EL (cell line): ENCODE measurements around the gene NFIC.
"Not testable (repeated sequence)": the region's sequence is repeated elsewhere in the genome, so short reads cannot be mapped to it uniquely, and the experiment has no call there.

ENCODE experiments used
- DNase-seq: peaks from one replicate; pipeline ENCODE4 v3.0.0-alpha.2; 2016

NFIC gene

DNA sequence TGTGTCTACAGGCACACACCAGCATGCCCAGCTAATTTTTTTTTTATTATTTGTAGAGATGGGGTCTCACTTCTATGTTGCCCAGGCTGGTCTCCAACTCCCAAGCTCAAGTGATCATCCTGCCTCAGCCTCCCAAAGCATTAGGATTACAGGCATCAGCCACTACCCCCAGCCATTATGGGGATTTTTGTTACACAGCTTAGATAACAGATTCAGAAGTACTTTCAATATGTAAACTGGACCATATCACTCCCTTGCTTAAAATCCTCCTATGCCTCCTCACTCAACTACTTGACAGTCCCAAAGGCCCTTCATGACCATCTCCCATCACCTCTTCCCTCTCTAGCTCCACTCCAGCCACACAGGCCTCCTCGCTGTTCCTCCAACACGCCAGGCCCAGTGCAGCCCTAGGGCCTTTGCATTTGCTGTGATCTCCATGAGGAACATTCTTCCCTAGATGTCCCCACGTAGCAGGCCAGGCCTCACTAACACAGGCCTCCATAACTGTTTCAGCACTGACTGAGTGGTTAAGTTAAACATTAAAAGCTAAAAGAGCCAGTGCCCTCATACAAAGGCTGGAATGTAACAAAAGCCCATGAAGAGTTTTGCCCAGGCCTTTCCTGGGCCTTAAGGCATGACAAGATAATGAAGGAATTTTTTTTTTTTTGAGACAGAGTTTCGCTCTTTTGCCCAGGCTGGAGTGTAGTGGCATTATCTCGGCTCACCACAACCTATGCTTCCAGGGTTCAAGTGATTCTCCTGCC is 131.6 kb downstream of the NFIC start:
- no peak for DNase-seq

DNA sequence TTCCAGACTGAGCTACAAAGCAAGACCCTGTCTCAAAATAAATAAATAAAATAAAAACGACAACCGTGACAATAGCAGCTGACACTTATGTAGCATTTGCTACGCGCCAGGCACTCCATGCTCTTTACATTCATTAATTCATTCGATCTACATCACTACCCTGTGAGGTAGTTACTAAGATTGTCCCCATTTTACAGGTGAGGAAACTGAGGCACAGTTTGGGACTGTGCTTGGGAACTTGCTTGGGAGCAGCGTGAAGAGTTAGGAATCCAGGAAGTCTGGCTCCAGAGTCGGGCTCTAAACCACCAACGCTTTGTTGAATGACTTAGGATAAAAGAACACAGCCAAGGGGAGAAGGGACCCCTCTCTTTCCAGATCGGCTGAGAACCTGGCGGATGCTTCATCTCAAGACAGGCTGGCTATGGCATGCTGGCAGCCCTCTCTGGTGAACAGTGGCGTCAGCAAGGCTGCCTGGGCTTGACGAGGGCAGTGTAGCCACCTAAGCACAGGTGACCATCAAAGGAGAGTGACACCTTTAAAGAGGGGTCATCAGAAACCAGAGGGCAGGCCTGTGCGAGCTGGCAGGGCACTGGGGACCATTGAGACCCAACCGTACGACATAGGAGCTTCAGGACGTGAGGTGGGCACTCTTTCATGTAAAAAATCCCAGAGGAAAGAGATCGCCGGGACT is 133.5 kb downstream of the NFIC start:
- DNase-seq, result no peak

DNA sequence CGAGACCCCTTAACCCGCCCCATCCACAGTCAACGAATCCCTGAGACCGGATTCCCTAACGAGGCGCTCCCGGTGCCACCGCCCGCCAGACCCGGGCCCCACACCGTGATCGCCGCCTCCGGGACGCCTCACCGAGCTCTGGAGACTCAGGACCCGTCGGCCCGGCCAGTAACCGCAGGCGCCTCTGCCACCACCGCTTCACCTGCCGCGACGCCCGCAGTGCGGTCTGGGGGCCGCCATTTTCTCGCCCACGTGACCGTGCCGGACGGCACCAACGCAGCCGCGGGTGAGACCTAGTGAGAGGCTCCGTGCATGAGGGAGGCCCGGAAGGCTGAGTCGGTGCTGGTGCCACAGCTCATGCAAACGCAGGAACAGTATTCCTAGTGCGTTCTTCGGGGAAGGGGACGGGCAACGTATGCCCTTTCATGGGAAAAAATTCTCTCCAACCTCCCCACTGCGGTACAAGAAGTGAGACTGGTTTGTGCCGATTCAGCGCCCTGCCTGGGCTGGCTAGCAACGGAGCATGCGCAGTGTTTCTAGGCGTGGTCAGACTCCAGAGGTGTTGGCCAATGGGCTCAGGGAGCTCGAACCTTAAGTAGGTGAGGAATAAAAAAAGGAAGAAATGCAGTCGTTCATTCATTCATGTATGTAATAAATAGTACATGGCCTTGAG is 134.2 kb downstream of the NFIC start, which contains the start of gene DOHH:
DOHH (minus strand) TSS at position 246 of the 673 bp plus-strand sequence. CDS start 3,860 bp downstream, outside the sequence.
- DNase-seq, result peak; percentile 96

DNA sequence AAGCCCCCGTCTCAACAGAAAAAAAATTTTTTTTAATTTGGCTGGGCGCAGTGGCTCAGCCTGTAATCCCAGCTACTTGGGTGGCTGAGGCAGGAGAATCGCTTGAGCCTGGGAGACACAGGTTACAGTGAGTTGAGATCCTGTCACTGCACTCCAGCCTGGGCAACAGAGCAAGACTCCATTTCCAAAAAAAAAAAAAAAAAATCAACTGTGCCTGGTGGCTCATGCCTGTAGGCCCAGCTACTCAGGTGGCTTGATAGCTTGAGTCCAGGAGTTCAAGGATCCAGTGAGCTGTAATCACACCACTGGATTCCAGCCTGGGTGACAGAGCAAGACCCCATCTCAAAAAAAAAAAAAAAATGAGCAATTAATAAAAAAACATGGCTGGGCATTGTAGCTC is 135.4 kb downstream of the NFIC start:
- DNase-seq, result no peak

DNA sequence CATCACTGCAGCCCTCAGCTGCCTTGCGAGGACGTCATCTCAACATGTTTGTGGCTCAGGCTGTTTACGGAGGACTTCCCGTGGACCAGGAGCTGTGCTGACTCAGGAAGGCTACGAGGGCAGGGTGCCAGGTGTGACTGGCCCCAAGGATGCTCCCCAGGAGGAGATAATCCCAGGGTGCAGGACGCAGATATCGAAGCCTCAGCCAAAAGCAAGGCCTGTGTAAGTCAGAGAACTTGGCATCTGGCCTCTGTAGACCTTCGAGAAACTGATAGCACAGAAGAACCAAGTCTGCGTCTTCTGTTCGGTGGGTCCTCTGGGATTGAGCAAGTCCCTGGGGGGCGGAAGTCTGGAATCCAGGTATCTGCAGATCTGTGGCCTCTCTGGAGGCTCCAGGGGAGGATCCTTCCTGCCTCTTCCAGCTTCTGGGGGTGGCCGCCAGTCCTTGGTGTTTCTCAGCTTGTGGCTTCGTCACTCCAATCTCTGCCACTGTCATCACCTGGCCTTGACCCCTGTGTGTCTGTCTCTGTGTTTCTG is 136.7 kb downstream of the NFIC start:
- DNase-seq, result no peak

DNA sequence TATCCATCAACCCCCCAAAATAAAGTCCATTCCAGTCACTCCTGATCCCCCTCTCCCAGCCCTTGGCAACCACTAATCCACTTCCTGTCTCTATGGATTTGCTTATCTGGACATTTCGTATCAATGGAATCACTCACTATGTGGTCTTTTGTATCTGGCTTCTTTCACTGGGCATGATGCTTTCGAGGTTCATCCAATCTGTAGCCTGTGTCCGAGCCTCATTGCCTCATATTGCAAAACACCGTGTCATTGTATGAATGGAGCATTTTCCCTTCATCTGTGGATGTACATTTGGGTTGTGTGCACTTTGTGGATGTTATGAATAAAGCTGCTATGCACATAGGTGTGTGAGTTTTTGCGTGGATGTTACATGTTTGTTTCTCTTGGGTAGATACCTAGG is 138.4 kb downstream of the NFIC start:
- DNase-seq, result no peak

DNA sequence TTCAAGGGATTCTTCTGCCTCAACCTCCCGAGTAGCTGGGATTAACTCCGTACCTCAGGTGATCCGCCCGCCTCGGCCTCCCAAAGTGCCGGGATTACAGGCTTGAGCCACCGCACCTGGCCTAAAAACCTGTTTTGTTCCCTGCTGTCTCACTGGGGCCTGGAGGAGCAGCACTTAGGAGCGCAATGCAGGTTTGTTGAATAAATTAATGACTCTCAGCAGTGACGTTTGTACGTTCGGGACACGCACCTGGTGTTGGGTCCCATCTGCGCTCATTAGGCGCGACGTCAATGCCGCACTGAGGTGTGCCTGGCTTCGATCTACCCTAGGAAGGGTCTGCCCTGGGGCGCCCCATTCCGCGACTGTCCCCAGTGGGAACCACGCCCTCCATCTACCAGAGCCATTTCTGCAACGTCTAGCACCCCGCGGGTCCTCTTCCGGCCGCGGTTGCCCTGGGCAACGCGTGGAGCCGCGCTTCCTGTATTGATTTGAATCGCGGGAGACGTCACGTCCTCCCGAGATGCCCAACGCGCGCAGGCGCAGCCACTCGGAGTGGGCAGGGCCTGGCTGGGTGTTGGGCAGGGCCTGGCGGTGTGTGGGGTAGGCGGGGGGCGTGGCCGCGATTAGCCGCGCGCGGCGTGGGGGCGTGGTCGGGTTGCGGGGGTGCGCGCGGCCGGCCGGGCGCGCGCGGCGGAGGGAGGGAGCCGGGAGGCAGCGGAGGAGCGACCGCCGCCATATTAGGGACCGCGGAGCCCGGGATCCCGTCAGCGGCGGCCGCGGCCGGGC is 139.4 kb downstream of the NFIC start, which contains the start of gene FZR1:
FZR1 (plus strand) TSS at position 714 of the 786 bp plus-strand sequence. CDS start 16,679 bp downstream, outside the sequence.
- peak; percentile 99 for DNase-seq

DNA sequence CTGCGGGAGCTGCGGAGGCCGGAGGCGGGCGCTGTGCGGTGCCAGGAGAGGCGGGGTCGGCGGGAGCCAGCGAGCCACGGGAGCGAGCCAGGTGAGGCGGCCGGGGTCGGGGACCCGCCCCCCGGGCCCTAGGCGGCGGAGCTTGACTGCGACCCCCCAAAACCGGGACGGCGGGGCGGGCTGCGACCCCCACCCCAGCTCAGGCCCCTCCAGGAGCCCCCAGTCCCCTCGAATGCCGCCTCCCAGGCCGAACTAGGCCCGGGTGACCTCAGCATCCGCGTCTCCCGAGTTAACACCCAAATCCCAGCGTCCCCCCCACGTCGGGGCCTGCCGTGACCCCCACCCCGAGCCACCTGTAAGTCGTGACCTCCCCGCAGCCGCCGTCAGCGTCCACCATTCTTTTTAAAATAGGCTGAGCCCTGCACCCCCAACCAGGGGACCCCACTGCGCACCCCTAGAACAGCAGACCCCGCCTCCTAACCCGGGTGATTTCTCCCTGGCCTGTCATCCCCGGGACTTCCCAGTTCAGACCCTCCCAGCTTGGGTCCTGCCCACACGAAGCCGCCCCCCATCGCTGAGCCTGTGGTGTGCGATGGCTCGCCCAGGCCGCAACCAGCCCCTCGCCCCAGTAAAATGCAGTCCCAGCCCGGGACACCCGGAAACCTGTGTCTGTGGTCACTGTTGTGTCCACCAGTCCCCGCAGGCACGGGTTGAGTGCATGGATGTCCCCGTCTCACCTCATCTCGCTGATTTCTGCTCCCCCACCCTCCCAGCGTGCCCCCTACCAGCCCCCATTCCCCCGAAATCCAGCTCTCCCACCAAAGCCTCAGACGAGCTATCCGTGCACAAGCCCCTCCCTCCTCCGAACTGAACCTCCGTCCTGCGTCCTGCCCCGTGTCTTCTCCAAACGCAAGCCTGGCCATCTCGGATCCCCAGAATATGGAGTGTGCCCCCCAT is 140.3 kb downstream of the NFIC start:
- DNase-seq, result peak; percentile 36

DNA sequence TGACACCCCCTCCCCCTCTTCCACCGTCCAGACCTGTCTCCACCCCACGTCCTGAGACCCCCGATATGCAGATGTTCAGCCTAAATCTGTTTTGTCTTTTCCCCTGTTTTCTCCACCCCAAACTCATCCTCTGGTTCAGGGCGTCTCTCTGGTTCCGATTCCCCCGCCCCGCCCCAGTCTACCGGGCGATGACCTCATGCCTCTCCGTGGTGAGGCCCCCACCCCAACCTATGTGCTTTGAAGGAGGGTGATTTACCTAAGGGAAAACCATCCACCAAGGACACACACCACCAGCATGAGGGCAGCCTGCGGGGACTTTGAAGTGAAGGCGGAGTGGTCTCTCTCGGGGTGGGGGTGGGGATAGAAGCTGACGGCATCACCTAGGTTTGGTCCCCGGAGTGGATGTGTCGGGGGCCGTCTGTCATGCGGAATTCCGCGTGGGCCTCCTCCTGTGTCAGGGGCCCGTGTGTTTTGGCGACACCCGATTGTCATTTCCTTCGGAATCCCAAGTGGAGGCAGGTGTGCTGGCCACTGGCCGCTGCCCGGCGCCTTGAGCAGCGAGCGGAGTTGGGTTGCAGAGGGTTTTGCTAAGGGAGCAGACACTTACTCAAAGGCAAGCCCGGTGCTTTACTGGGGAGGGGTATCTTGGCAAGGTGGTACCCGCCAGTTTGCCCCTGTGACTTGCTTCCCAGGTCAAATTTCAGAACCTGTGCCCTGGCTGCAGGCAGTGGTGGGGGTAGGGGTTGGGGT is 141.2 kb downstream of the NFIC start:
- DNase-seq, result peak; percentile 16

DNA sequence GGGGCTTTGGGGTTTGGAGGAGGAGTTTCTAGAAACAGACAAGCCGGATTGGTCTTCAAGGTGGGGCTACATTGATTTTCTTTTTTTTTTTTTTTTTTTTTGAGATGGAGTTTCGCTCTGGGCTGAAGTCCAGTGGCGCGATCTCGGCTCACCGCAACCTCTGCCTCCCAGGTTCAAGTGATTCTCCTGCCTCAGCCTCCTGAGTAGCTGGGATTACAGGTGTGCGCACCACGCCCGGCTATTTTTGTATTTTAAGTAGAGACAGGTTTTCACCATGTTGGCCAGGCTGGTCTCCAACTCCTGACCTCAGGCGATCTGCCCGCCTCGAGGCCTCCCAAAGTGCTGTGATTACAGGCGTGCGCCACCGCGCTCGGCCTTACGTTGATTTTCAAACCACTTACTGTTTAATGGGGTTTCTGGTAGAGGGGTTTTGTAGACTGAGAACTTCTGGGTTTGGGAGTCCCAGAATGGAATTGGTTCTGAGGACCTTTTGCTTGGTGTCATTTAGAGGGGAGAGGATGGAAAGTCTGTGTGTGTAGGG is 141.8 kb downstream of the NFIC start:
- not testable (repeated sequence) for DNase-seq

DNA sequence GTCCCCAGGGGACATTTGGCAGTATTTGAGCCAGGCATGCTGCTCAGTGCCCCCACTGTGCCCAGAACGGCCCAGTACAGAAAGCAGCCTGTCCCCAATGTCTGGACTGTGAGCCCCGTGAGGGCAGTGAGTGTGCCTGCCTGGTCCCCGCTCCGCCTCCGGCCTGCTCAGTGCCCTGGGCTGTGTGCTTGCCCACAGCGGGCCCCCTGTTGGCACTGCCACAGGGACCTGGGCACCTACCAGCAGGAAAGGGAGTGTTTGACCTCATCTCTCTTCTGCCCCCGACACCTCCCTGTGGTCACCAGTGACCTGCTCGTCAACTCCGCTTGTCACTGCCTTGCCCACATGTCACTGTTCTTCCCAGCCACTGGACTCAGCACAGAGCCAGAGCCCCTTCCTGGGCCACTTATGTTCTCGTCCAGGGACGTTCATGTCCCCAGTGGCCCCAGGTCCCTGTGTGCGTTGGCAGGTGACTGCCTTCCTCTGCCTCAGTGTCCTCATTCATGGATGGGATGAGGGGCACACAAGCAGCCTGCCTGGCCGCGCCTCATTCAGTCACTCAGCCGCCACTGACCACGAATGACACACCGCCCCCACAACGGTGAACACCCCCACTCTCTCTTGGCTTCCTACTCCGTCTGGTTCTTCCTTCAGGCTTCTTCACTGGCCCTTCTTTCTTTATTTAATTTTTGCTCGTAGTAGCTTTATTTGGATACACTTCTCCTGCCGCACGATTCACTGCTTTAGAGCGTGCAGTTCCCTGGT is 142.6 kb downstream of the NFIC start:
- DNase-seq, result peak; percentile 23

DNA sequence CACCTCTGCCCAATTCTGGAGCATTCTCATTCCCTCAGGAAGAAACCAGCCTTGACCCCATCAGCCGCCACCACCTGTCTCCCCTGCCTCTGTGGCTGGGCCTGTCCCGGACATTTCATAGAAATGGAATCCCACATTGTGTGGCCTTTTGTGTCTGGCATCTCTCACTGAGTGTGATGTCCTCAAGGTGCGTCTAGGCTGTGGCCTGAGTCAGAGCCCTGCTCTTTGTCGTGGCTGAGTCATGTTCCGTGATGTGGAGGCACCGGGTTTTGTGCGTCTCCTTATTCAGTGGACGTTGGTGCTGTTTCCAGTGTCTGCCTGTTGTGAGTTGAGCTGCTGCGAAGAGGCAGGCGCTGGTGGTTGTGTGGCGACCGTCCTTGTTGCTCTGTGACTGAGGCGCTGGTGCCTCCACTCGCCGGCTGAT is 143.2 kb downstream of the NFIC start:
- peak; percentile 59 for DNase-seq

DNA sequence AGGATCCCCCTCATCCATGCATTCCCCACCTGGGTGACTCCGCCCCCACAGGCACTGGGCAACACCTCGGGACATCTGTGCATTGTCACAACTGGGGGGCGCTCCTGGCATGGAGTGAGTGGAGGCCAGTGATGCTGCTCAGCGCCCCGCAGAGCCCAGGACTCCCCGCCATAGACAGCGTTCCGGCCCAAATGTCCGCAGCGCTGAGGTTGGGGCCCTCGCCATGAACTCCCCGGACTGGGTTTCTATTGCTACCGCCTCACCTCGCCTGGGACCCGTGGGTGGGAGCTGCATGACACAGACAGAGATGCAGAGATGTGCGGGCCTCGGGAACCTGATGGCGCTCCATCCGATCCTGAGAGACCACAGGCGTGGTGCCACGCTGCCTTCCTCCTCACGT is 144.3 kb downstream of the NFIC start:
- no peak for DNase-seq

DNA sequence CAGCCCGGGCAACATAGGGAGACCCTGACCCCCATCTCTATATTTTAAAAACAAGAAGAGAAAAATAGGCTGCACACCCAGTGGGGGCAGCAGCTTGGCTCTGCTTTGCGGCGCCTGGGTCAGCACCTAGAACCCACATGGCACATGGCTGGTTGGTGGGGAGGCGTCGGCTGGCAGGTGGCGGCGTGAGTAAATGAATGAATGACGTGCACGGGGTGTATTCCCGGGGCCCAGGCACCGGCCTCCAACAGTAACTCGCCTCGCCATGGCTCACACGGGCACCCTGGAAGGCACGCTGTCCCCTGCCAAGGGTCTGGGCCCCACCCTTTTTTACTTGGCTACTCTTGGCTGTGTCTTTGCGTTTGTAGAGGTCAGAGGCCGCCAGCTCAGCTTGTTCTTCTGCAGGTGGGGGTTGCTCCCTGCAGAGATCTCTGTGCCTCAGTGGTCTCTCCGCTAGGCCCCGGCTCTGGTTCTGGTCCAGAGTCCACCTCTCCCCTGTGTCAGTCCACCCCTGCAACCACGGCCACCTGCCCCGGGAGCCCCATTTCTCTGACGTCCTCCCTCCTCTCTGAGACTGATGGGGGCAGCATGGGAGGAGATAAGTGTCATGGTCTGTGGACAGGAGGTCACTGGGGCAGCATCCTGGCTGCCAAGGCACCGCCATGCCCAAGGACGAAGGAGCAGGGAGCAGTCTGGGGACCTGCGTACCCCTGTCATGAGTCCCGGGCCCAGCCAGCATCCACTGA is 145.3 kb downstream of the NFIC start:
- DNase-seq, result no peak

DNA sequence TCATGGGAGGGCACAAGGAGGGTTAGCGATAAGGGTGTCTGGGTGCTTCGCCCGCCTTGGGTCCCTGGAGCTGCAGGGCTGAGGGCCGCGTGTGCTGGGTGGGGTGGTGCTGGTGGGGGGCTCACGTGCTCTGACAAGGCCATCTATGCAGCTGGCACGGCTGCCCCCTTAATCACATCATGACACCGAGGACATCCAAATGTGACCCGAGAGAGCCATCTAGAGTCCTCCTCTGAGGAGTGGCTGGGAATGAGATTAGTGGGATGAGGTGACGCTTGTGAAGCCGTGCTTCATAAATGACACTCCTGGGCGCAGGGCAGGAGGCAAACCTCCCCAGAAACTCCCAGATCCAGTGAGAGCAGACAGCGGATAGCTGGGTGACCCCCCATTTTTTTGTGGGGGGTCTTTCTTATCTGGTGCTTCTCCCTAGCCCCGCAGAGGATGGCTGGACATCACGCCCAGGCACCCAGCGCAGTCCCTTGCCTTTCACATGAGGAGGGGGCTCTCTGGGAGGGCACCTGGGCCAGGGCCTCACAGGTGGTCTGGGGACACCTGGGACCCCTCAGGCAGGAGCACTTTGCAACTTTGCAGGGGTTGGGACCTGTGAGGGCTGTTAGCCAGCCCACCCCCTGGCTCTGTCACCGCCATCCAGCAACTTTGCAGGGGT is 146.3 kb downstream of the NFIC start:
- no peak for DNase-seq

DNA sequence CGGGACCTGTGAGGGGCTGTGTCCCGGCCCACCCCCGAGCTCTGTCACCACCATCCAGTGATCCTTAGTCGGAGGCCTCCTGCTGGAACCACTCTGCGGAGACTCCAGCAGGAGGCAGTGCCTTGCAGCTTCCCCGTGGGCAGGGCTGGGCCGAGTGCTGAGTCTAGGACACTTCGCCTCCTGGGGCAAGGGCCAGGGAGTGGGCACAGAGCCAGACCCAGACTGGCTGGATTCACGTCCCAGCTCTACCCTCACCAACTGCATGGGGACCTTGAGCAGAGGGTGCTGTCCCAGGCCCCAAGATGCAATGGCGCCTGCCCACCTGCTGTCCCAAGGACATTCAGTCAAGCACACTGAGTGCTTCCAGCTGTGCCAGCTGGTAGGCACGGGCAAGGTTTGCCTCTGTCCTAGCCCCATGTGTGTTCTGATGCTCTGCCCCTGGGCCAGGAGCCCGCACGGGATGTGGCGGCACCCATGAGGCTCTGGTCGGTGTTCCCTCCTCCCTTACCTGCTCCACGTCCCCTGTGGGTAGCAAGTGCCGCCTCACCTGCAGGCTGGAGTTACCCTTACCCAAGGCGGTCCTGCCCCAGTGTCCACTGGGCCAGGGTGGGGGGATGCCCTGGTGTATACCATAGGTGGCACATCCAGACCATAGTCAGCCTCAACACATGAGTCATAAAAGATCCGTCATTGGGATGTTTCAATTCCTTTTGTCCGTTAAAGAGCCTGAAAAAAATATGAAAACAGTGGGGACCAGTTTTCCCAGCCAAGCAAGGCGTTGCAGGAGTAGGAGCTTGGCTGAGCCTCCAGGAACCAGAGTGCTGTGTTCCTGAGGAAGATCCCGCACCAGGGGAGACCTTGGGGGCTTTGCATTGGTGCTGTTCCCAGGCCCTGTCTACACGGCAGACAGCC is 147.1 kb downstream of the NFIC start:
- DNase-seq, result no peak

DNA sequence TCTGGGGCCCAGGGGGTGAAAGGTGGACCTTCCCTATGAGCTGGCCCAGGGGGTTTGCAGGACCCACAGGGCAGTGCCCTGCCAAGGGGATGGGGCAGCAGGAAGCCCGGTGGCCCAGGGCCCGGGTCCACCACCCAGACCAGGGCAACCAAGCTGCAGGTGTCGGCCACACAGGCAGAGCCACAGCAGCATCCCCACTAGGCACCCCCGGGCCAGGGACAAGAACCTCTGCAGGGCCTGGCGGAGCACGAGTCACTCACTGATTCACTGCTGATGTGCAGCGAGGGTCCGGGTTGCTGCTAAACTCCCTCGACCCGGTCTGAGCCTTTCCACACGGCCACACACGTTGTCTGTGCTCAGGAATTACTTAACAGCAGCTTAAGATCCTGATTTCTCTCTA is 148.5 kb downstream of the NFIC start:
- peak; percentile 39 for DNase-seq
